AG09319 (cell line): Measurements from ENCODE around the gene IRF5.

Experiments
- DNase-seq: peaks from one replicate; pipeline ENCODE4 v3.0.0-alpha.2; 2010; ENCODE audit warnings: low read depth; ENCODE audit errors: extremely low read depth
- TF ChIP-seq, protein P1 (sequence below): IDR thresholded peaks from 2 replicates; pipeline ENCODE4 v1.5.1; 2011; ENCODE audit warnings: low read depth, mild to moderate bottlenecking, inconsistent platforms, low read length, moderate library complexity

Gene IRF5

DNA sequence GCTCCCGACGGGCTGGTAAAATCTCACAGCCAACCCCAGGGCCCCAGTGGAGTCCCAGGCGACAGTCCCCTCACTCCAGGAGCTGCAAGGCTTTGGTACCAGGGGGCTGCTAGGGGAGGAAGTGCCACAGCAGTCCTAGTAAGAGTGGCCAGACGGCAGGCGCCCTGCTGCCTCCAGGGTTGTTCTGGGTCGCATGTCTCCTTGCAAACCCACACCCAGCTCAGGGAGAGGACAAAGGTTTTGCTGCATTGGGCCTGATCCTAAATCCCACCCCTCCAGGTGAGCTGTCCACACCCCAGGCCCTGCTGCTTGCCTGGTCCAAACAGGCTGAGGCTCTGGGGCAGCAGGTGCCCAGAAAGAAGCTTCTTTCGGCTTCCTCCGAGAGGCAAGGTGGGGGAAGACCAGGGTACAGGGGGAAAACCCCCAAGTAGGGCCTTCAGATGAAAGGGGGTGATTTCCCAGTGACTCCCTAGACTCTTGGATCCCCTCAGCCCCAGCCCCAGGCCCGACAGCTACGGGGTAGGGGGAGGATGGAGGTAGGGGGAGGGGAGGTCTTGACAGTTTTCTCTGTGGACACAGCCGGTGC lies 23.1 kb upstream of the IRF5 start:
- no peak for DNase-seq
- TF ChIP-seq, protein P1, sequence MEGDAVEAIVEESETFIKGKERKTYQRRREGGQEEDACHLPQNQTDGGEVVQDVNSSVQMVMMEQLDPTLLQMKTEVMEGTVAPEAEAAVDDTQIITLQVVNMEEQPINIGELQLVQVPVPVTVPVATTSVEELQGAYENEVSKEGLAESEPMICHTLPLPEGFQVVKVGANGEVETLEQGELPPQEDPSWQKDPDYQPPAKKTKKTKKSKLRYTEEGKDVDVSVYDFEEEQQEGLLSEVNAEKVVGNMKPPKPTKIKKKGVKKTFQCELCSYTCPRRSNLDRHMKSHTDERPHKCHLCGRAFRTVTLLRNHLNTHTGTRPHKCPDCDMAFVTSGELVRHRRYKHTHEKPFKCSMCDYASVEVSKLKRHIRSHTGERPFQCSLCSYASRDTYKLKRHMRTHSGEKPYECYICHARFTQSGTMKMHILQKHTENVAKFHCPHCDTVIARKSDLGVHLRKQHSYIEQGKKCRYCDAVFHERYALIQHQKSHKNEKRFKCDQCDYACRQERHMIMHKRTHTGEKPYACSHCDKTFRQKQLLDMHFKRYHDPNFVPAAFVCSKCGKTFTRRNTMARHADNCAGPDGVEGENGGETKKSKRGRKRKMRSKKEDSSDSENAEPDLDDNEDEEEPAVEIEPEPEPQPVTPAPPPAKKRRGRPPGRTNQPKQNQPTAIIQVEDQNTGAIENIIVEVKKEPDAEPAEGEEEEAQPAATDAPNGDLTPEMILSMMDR = no peak

DNA sequence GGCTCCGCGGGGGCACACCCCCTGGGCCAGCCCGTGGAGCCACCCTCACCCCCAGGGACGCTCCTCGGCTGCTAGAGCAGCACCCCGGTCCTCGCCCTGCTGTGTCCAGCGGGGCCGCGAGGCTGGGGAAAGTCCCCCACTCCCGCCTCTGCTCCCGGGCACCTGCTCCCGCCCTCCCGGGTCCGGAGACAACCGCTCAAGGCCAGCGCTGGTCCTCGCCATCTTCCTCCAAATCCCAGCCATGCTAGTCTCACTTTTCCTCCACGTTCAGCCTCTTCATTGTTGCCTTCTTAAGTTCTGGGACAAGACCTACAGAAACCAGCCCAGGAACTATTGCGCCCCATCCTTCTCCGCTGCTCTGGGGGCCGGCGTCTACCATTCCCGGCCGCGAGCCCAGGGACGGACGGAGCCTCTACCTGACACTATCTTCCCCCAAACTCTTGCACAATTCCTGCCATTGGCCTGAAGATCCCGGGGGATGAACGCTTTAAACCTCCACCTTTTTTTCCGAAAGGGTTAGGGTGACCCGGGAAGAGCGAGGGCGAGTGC lies 22.4 kb upstream of the IRF5 start:
- no peak for DNase-seq
- TF ChIP-seq, protein P1 = no peak

DNA sequence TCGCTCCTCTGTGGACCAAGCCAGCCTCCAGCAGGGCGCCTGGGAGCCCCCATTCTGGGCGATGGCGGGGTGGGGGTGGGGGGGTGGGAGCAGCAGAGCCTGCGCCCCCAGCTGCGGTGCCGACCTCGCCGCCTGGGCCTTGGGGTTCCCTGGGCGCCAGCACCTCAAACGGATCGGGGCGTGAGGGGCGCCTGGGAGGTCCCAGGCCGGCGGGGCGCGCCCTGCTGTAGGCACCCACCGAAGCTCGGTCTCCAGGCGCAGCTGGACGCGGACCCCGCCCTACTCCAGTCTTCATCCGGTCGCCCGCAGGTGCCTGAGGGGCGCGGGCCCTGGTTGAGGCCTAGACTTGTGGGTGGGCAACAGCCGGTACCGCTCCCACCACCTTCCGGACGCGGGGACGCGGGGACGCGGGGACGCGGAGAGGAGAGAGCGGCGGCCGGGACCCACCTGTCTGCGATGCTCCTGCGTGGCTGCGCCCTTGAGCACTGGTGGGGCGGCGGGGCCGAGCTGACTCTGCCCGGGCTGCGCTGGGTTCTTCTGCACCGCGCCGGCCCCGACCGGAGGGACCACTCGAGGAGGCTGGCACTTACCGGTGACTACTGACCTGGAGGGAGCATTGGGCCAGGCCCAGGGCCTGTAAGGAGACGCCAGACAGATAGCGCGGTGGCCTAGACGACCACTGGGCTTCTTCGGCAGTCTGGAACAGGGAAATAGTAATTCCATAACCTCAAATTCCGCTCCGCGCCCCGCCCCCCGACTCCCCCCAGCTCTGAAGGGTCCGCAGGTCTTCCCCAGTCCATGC lies 21.7 kb upstream of the IRF5 start:
- TF ChIP-seq, protein P1 = no peak
- no peak for DNase-seq

DNA sequence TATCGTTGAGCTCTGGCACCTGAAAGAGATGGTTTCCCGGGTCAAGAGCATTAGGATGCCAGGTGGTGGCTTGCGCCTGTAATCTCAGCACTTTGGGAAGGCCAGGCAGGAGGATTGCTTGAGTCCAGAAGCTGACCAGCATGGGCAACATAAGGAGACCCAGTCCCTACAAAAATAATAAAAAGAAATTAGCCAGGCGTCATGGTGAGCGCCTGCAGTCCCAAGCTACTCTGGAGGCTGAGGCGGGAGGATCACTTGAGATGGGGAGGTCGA lies 21.1 kb upstream of the IRF5 start:
- TF ChIP-seq, protein P1 = no peak
- DNase-seq = no peak

DNA sequence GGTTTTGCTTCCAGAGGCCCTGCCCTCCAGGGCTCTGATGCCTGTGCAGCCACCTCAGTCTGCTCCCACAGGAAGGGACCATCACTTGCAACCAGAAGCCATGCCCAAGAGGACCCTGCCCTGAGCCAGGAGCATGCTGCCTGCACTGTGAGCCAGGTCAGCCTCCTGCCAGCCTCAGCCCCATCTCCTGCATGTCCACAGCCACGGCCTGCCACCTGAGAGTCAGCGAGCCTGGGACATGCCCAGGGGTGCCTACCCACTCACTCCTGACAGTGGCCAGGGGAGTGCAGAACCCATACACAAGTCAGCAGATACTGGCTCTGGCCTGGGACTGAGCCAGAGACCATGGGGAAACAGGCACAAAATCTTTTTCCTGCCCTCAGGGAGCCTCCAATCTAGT lies 20.6 kb upstream of the IRF5 start:
- DNase-seq = no peak
- TF ChIP-seq, protein P1 = no peak

DNA sequence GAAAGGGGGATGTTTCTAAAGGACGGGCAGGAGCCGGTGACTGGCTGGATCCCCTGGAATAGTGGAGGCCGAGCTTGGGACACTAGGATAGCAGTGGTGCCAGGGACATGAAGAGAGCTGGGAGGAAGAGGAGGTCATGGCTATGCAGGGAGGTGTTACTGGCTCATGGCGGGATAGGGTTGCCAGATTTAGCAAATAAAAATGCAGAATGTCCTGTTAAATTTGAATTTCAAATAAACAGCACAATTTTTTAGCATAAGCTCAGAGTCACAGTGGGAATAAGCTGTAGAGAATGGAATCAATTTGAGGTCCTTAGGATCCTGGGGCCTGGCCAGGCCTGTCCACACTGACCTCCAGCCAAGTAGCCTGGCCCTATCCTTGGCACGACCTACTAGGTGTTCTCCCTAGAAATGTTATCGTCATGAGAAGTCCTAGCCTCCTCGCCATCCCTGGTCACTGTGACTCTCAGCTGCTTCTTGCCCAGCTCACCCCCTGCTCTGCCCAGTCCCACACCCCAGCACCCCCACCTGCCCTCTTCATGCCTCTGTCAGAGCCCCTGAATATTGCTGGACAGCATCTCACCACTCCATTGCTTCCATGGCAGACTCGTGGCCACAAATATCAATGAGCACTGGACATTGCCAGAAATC lies 19.6 kb upstream of the IRF5 start:
- TF ChIP-seq, protein P1 = no peak
- no peak for DNase-seq

DNA sequence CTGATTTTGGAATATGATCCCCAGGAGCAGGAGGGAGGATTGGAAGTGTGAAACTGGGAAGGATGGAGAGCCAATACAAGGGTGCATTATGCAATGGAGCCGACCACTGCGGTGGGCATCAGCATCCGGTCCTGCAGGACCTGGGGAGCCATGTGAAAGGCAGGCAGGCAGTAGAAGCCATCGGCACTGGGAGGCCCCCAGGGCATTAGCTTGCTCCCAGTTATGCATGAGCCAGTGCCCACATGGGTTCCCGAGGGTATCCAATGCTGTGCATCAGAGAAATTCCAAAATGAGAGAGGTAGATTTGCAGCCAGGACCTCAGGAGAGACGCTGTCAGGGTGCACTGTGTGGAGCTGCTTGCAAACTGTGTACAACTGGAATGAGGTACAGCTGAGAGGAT lies 18.5 kb upstream of the IRF5 start:
- no peak for DNase-seq

More for the DNA sequence above, 18.5 kb upstream of the IRF5 start:
- TF ChIP-seq, protein P1 = no peak
